Neuronal stem cell (in vitro differentiated cells): ENCODE results near the gene SRGAP3.

Experiments used
- DNase-seq: peaks from one replicate; pipeline ENCODE4 v3.0.0-alpha.2; 2013; ENCODE audit warnings: low spot score
- H2AFZ ChIP-seq: one replicate; pipeline ENCODE4 v1.6.1; 2013; ENCODE audit warnings: mild to moderate bottlenecking, low read length, inconsistent platforms
- H2AK5ac ChIP-seq: 2 replicates; pipeline ENCODE4 v1.6.1; 2013; ENCODE audit warnings: low read depth, mild to moderate bottlenecking, inconsistent platforms, low read length, moderate library complexity, mixed read lengths
- H2BK120ac ChIP-seq: 2 replicates; pipeline ENCODE4 v1.6.1; 2013; ENCODE audit warnings: low read depth, mild to moderate bottlenecking, inconsistent platforms, low read length, moderate library complexity, mixed read lengths
- H2BK12ac ChIP-seq: one replicate; pipeline ENCODE4 v1.6.1; 2013; ENCODE audit warnings: low read length, inconsistent platforms
- H2BK15ac ChIP-seq: 2 replicates; pipeline ENCODE4 v1.6.1; 2013; ENCODE audit warnings: mild to moderate bottlenecking, low read length, inconsistent platforms, mixed read lengths
- H2BK5ac ChIP-seq: one replicate; pipeline ENCODE4 v1.6.1; 2013; ENCODE audit warnings: inconsistent platforms, mild to moderate bottlenecking, low read length, moderate library complexity
- H3K14ac ChIP-seq: one replicate; pipeline ENCODE4 v1.6.1; 2013; ENCODE audit warnings: low read length, inconsistent platforms
- H3K18ac ChIP-seq: 2 replicates; pipeline ENCODE4 v1.6.1; 2013; ENCODE audit warnings: low read length, inconsistent platforms
- H3K23ac ChIP-seq: 2 replicates; pipeline ENCODE4 v1.6.1; 2013; ENCODE audit warnings: low read depth, mild to moderate bottlenecking, mixed read lengths, low read length, inconsistent platforms; ENCODE audit not compliant: poor library complexity
- H3K27ac ChIP-seq: replicated peaks from 3 replicates; pipeline ENCODE4 v1.5.1; 2013; ENCODE audit warnings: low read length, inconsistent platforms
- H3K27me3 ChIP-seq, 3 experiments: 2 replicates each; pipeline ENCODE4 v1.6.1; 2013; ENCODE audit warnings: low read length in 3 of 3, mild to moderate bottlenecking in 2 of 3, inconsistent platforms in 1 of 3, low read depth in 1 of 3, mixed read lengths in 1 of 3, moderate library complexity in 1 of 3; ENCODE audit not compliant: control insufficient read depth in 3 of 3, insufficient read depth in 3 of 3
- H3K36me3 ChIP-seq, 2 donors: replicated peaks in 1 of 2; 2 replicates each; pipeline ENCODE4 v1.6.1; 2013; ENCODE audit warnings: low read length in 2 of 2; ENCODE audit not compliant: control insufficient read depth in 2 of 2, insufficient read depth in 2 of 2
- H3K4ac ChIP-seq: 2 replicates; pipeline ENCODE4 v1.6.1; 2013; ENCODE audit warnings: inconsistent platforms, mild to moderate bottlenecking, low read length, moderate library complexity
- H3K4me1 ChIP-seq, 2 donors: 1 replicate in 1 of 2; 2 replicates in 1 of 2; pipeline ENCODE4 v1.6.1; 2013; ENCODE audit warnings: low read length in 2 of 2, low read depth in 1 of 2; ENCODE audit not compliant: control insufficient read depth in 2 of 2, insufficient read depth in 1 of 2
- H3K4me2 ChIP-seq: one replicate; pipeline ENCODE4 v1.6.1; 2013; ENCODE audit warnings: mild to moderate bottlenecking, low read length, inconsistent platforms; ENCODE audit not compliant: insufficient read depth, poor library complexity, severe bottlenecking
- H3K4me3 ChIP-seq, 2 donors: 2 replicates each; pipeline ENCODE4 v1.5.1; 2013; ENCODE audit warnings: low read length in 2 of 2, mild to moderate bottlenecking in 2 of 2, inconsistent platforms in 1 of 2, moderate library complexity in 1 of 2
- H3K79me1 ChIP-seq: one replicate; pipeline ENCODE4 v1.6.1; 2013; ENCODE audit warnings: low read depth, mild to moderate bottlenecking, inconsistent platforms, low read length, moderate library complexity
- H3K9ac ChIP-seq: one replicate; pipeline ENCODE4 v1.6.1; 2013; ENCODE audit warnings: mild to moderate bottlenecking, low read depth, low read length, inconsistent platforms; ENCODE audit not compliant: poor library complexity
- H3K9me3 ChIP-seq, 2 donors: replicated peaks in 1 of 2; 2 replicates each; pipeline versions ENCODE3 to v1.6.1; 2013; ENCODE audit warnings: low read length in 2 of 2, mild to moderate bottlenecking in 2 of 2, inconsistent platforms in 1 of 2, low read depth in 1 of 2, mixed read lengths in 1 of 2, moderate library complexity in 1 of 2; ENCODE audit not compliant: control insufficient read depth in 2 of 2, insufficient read depth in 1 of 2
- H4K8ac ChIP-seq: one replicate; pipeline ENCODE4 v1.6.1; 2013; ENCODE audit warnings: low read depth, mild to moderate bottlenecking, inconsistent platforms, low read length, moderate library complexity
- H4K91ac ChIP-seq: one replicate; pipeline ENCODE4 v1.6.1; 2013; ENCODE audit warnings: low read length, low read depth, mild to moderate bottlenecking, inconsistent platforms; ENCODE audit not compliant: poor library complexity
- WGBS, 2 donors: extraction: QIAGEN DNeasy Blood & Tissue Kit; methylation state at CpG; one replicate each; pipeline ENCODE4 v1.1.7; 2013; ENCODE audit warnings: missing lambda C conversion rate in 2 of 2, mixed read lengths in 1 of 2; ENCODE audit not compliant: insufficient read length in 2 of 2, insufficient replicate concordance in 1 of 2; ENCODE audit errors: extremely low coverage in 2 of 2; 5-methylcytosine and 5-hydroxymethylcytosine counted together

SRGAP3 gene

GRCh38 chr3:8969241-8969640, 280.2 kb downstream of the SRGAP3 start:
- no peak overlapping the region for H4K8ac ChIP-seq
- no peaks in the 10 kb centered on the region for H3K9me3 ChIP-seq
- no CpG with 5 or more reads among the region's 4 CpGs for WGBS, 2 donors
- no peak overlapping the region for H2AK5ac ChIP-seq
- H4K91ac ChIP-seq, result no peak overlapping the region
- no peak overlapping the region for H2AFZ ChIP-seq
- H3K4ac ChIP-seq, result no peak overlapping the region
- no peak overlapping the region for H2BK5ac ChIP-seq
- H3K27ac ChIP-seq, result no peak overlapping the region
- H3K9ac ChIP-seq, result no peak overlapping the region
- no peak overlapping the region for H2BK15ac ChIP-seq
- no peak overlapping the region for H2BK12ac ChIP-seq
- no peak overlapping the region for H2BK120ac ChIP-seq
- H3K27me3 ChIP-seq, result no peaks in the 10 kb centered on the region
- no peak overlapping the region for H3K4me3 ChIP-seq
- peaks cover 2 to 8% of the 10 kb centered on the region in 2 donors for H3K4me1 ChIP-seq
- H3K4me2 ChIP-seq, result no peak overlapping the region
- H3K36me3 ChIP-seq, result no peaks in the 10 kb centered on the region
- no peak overlapping the region for H3K14ac ChIP-seq
- H3K18ac ChIP-seq, result no peak overlapping the region
- H3K23ac ChIP-seq, result no peak overlapping the region
- DNase-seq, result no peak
- no peaks in the 10 kb centered on the region for H3K79me1 ChIP-seq

DNA sequence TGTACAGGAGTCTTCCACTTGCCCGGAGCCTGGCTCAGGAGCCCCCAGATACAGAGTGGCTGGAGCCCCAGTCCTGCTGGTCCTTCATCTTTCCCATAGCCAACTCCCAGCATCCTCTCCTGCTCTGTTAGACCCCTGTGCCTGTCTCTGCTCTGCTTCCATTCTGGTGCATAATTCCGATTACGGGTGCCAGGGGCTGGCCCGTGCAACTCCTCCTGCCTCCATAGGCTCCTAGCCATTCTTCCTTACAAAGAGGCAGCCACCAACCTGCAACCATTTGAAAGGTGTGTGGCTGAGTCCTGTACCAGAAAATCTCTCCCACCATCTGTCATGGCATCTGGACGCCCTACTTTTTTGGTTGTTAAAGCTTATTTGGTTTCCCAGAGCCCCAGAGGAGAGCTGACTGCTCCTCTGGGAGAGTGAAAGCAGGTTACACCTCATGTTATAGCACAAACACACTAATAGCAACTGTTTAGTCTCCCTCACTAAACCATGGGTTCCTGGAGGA, 281.0 kb downstream of the SRGAP3 start:
- no peak overlapping the region for H4K91ac ChIP-seq
- no peak overlapping the region for H2AK5ac ChIP-seq
- H2BK12ac ChIP-seq, result no peak overlapping the region
- no peak overlapping the region for H2BK120ac ChIP-seq
- H2AFZ ChIP-seq, result no peak overlapping the region
- H3K36me3 ChIP-seq, result no peaks in the 10 kb centered on the region
- no peak overlapping the region for H2BK15ac ChIP-seq
- H3K9me3 ChIP-seq, result no peaks in the 10 kb centered on the region
- no peaks in the 10 kb centered on the region for H3K27me3 ChIP-seq
- peaks cover 2 to 8% of the 10 kb centered on the region in 2 donors for H3K4me1 ChIP-seq
- no peak overlapping the region for H3K4me3 ChIP-seq
- H3K14ac ChIP-seq, result no peak overlapping the region
- no CpG with 5 or more reads among the region's 5 CpGs for WGBS, 2 donors
- H3K4ac ChIP-seq, result no peak overlapping the region
- no peak overlapping the region for H3K4me2 ChIP-seq
- DNase-seq, result no peak
- H4K8ac ChIP-seq, result no peak overlapping the region
- H3K18ac ChIP-seq, result no peak overlapping the region
- no peak overlapping the region for H3K9ac ChIP-seq
- H3K27ac ChIP-seq, result no peak overlapping the region
- no peak overlapping the region for H2BK5ac ChIP-seq
- H3K23ac ChIP-seq, result no peak overlapping the region
- no peaks in the 10 kb centered on the region for H3K79me1 ChIP-seq

- Histone ChIP-seq H3K27me3 (no peaks in the 10 kb centered on the region), H4K91ac (no peak overlapping the region), H2BK120ac (no peak overlapping the region), H3K27ac (no peak overlapping the region), H3K36me3 (no peaks in the 10 kb centered on the region), H3K79me1 (peaks cover 3% of the 10 kb centered on the region), H3K4me2 (no peak overlapping the region), H3K9ac (no peak overlapping the region), H3K14ac (no peak overlapping the region), H2AK5ac (no peak overlapping the region), H3K4ac (no peak overlapping the region), H3K23ac (no peak overlapping the region), H3K4me3 (no peak overlapping the region), H3K9me3 (no peaks in the 10 kb centered on the region), H2AFZ (no peak overlapping the region), H2BK12ac (no peak overlapping the region), H2BK15ac (no peak overlapping the region), H3K4me1 (peaks cover 2 to 8% of the 10 kb centered on the region in 2 donors), H3K18ac (no peak overlapping the region), H4K8ac (no peak overlapping the region), H2BK5ac (no peak overlapping the region)
- WGBS, 2 donors, result no CpG with 5 or more reads among the region's 5 CpGs
- no peak for DNase-seq
These were observed 281.9 kb downstream of the SRGAP3 start for GRCh38 chr3:8967553-8967952.

- no CpG with 5 or more reads among the region's 3 CpGs for WGBS, 2 donors
- H3K4me2 ChIP-seq, result no peak overlapping the region
- H4K8ac ChIP-seq, result no peak overlapping the region
- H2BK5ac ChIP-seq, result no peak overlapping the region
- no peak overlapping the region for H4K91ac ChIP-seq
- H3K14ac ChIP-seq, result no peak overlapping the region
- H3K27me3 ChIP-seq, result no peaks in the 10 kb centered on the region
- H3K4me1 ChIP-seq, result peaks cover 6 to 12% of the 10 kb centered on the region in 2 donors
- no peak overlapping the region for H3K9ac ChIP-seq
- peak overlapping the region; percentile 23 for H2AK5ac ChIP-seq
- H2BK15ac ChIP-seq, result no peak overlapping the region
- H3K36me3 ChIP-seq, result no peaks in the 10 kb centered on the region
- H3K18ac ChIP-seq, result no peak overlapping the region
- H3K4ac ChIP-seq, result no peak overlapping the region
- H3K79me1 ChIP-seq, result peaks cover 3% of the 10 kb centered on the region
- H2BK12ac ChIP-seq, result no peak overlapping the region
- DNase-seq, result no peak
- no peak overlapping the region for H2BK120ac ChIP-seq
- H3K27ac ChIP-seq, result no peak overlapping the region
- no peak overlapping the region for H3K4me3 ChIP-seq
- no peak overlapping the region for H2AFZ ChIP-seq
- H3K23ac ChIP-seq, result no peak overlapping the region
- H3K9me3 ChIP-seq, result no peaks in the 10 kb centered on the region
These were observed 282.6 kb downstream of the SRGAP3 start for GRCh38 chr3:8966820-8967348.
